ENCODE data around the gene TECPR1.

Gene TECPR1

DNA sequence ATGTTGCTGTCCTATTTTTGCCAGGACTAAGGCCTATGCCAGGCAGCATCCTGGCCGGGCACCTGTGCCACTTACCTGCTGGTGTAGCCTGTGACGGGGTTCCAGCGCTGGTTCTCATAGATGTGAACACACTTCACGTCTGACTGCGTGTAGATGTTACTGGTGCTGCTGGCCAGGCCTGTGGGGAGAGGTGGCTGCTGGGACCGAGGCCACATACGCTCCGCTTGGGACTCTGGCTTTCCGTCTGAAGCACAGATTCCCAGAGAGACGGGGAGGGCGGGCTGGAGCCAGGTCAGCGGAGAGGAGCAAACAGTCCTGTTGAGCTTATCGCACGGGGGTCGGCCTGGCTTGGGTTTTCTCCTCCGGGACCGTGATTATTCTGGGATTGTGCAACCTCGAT lies 24.1 kb downstream of the TECPR1 start:
- Histone ChIP-seq H3K36me3 (replicated peaks in 1 of 2; ENCODE audit: control insufficient read depth in 2 of 2, insufficient read depth in 2 of 2, low read length in 2 of 2) (peaks cover 10 to 15% of the 10 kb centered on the region in 2 donors), H3K9me3 (replicated peaks in 1 of 2; ENCODE audit: control insufficient read depth in 2 of 2, insufficient read depth in 1 of 2, low read depth in 1 of 2, low read length in 2 of 2) (no peaks in the 10 kb centered on the region), H3K4me1 (ENCODE audit: control insufficient read depth in 2 of 2, insufficient read depth in 1 of 2, low read depth in 1 of 2, low read length in 2 of 2) (no peaks in the 10 kb centered on the region), H4K91ac (ENCODE audit: low read depth, low read length, poor library complexity) (no peak overlapping the region), H3K9ac (ENCODE audit: low read depth, low read length, poor library complexity) (no peak overlapping the region), H2AK5ac (ENCODE audit: low read depth, low read length) (no peak overlapping the region), H3K14ac (ENCODE audit: low read length) (no peak overlapping the region), H3K27ac (replicated peaks; ENCODE audit: low read length) (no peak overlapping the region), H3K27me3 (ENCODE audit: control insufficient read depth in 3 of 3, insufficient read depth in 3 of 3, low read depth in 1 of 3, low read length in 3 of 3) (no peaks in the 10 kb centered on the region), H3K4me3 (ENCODE audit: low read length in 2 of 2) (no peak overlapping the region), H2BK15ac (ENCODE audit: low read length) (no peak overlapping the region), H3K4me2 (ENCODE audit: insufficient read depth, low read length, poor library complexity, severe bottlenecking) (no peak overlapping the region), H2AFZ (ENCODE audit: low read length) (no peak overlapping the region), H3K79me1 (ENCODE audit: low read depth, low read length) (peaks cover 4% of the 10 kb centered on the region), H3K23ac (ENCODE audit: low read depth, low read length, poor library complexity) (peak overlapping the region; percentile 75), H2BK12ac (ENCODE audit: low read length) (no peak overlapping the region), H4K8ac (ENCODE audit: low read depth, low read length) (no peak overlapping the region), H2BK5ac (ENCODE audit: low read length) (no peak overlapping the region), H2BK120ac (ENCODE audit: low read depth, low read length) (no peak overlapping the region), H3K18ac (ENCODE audit: low read length) (no peak overlapping the region), H3K4ac (ENCODE audit: low read length) (no peak overlapping the region)
- no CpG with 5 or more reads among the region's 18 CpGs for WGBS, 2 donors (ENCODE audit: extremely low coverage in 2 of 2, insufficient read length in 2 of 2, insufficient replicate concordance in 1 of 2)
- no peak for DNase-seq (ENCODE audit: low spot score)

DNA sequence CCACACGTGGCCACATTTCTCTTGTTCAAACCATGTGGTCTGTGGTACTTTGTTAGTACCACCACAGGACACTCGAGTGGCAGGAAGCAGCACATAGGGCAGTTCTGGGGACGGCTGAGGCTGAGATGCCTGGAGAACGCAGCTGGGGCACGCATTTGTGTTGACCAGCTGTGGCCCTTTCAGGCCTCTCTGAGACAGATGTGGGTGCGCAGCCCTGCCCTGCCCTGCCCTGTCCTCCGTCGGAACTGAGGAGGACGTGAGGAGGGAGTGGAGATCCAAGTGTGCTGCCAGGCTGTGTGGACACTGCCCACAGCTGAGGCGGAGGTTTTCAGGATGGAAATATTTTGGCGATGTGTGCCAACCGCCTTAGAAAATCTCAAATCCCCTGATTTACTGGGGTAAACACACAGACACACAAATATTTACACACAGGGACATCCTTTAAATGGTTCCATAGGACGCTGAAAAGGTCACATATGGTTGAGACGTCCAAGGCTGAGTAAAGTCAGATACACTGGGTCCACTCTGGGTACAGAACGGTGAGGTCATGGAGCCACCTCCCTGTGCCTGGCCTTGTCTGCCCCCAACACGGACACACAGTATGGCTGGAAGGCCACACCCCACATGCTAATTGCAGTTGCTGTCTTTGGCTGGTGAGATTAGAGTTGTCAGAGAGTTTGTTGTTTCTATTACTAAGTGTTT lies 26.0 kb downstream of the TECPR1 start:
- H3K27ac ChIP-seq (replicated peaks; ENCODE audit: low read length) = no peak overlapping the region
- no peak overlapping the region for H3K4me2 ChIP-seq (ENCODE audit: insufficient read depth, low read length, poor library complexity, severe bottlenecking)
- peaks cover 11 to 23% of the 10 kb centered on the region in 2 donors for H3K36me3 ChIP-seq (replicated peaks in 1 of 2; ENCODE audit: control insufficient read depth in 2 of 2, insufficient read depth in 2 of 2, low read length in 2 of 2)
- WGBS, 2 donors (ENCODE audit: extremely low coverage in 2 of 2, insufficient read length in 2 of 2, insufficient replicate concordance in 1 of 2) = no CpG with 5 or more reads among the region's 16 CpGs
- H3K4me1 ChIP-seq (ENCODE audit: control insufficient read depth in 2 of 2, insufficient read depth in 1 of 2, low read depth in 1 of 2, low read length in 2 of 2) = no peaks in the 10 kb centered on the region
- H2BK12ac ChIP-seq (ENCODE audit: low read length) = no peak overlapping the region
- H3K23ac ChIP-seq (ENCODE audit: low read depth, low read length, poor library complexity) = peak overlapping the region; percentile 68
- no peak overlapping the region for H4K91ac ChIP-seq (ENCODE audit: low read depth, low read length, poor library complexity)
- no peak overlapping the region for H4K8ac ChIP-seq (ENCODE audit: low read depth, low read length)
- no peak for DNase-seq (ENCODE audit: low spot score)
- H3K27me3 ChIP-seq (ENCODE audit: control insufficient read depth in 3 of 3, insufficient read depth in 3 of 3, low read depth in 1 of 3, low read length in 3 of 3) = no peaks in the 10 kb centered on the region
- H2BK5ac ChIP-seq (ENCODE audit: low read length) = no peak overlapping the region
- no peak overlapping the region for H2BK120ac ChIP-seq (ENCODE audit: low read depth, low read length)
- H2AFZ ChIP-seq (ENCODE audit: low read length) = no peak overlapping the region
- no peak overlapping the region for H3K9ac ChIP-seq (ENCODE audit: low read depth, low read length, poor library complexity)
- no peak overlapping the region for H3K4me3 ChIP-seq (ENCODE audit: low read length in 2 of 2)
- H2AK5ac ChIP-seq (ENCODE audit: low read depth, low read length) = no peak overlapping the region
- no peak overlapping the region for H3K14ac ChIP-seq (ENCODE audit: low read length)
- no peak overlapping the region for H2BK15ac ChIP-seq (ENCODE audit: low read length)
- no peaks in the 10 kb centered on the region for H3K9me3 ChIP-seq (replicated peaks in 1 of 2; ENCODE audit: control insufficient read depth in 2 of 2, insufficient read depth in 1 of 2, low read depth in 1 of 2, low read length in 2 of 2)
- peaks cover 4% of the 10 kb centered on the region for H3K79me1 ChIP-seq (ENCODE audit: low read depth, low read length)
- no peak overlapping the region for H3K4ac ChIP-seq (ENCODE audit: low read length)
- H3K18ac ChIP-seq (ENCODE audit: low read length) = peak overlapping the region; percentile 52

DNA sequence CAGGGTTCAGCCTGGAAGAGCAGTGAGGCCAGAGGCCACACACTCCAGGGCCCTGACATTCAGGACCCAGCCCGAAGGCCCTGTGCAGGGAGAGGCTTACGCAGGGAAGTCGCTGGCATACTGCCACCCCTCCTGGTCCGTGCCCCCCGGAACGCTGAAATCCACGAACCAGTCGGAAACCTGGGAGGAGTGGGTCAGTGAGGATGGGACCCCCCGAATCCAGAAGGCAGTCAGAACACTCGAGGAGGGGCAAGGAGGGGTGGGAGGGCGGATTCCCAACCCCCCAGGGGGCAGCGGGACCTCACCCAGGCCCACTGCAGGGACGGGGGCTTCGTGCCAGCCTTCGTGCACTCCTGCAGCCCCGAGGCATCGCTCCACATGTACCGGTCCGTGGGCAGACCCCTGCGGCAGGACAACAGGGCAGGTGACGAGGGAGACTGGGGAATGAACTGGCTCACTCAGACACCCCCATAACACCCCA lies 27.3 kb downstream of the TECPR1 start:
- no peak overlapping the region for H3K9ac ChIP-seq (ENCODE audit: low read depth, low read length, poor library complexity)
- H3K27ac ChIP-seq (replicated peaks; ENCODE audit: low read length) = no peak overlapping the region
- peak overlapping the region; percentile 48 for H3K18ac ChIP-seq (ENCODE audit: low read length)
- H4K8ac ChIP-seq (ENCODE audit: low read depth, low read length) = no peak overlapping the region
- H3K79me1 ChIP-seq (ENCODE audit: low read depth, low read length) = peaks cover 4% of the 10 kb centered on the region
- H3K36me3 ChIP-seq (replicated peaks in 1 of 2; ENCODE audit: control insufficient read depth in 2 of 2, insufficient read depth in 2 of 2, low read length in 2 of 2) = peaks cover 11 to 23% of the 10 kb centered on the region in 2 donors
- no peak for DNase-seq (ENCODE audit: low spot score)
- H2AK5ac ChIP-seq (ENCODE audit: low read depth, low read length) = no peak overlapping the region
- no peaks in the 10 kb centered on the region for H3K4me1 ChIP-seq (ENCODE audit: control insufficient read depth in 2 of 2, insufficient read depth in 1 of 2, low read depth in 1 of 2, low read length in 2 of 2)
- peak overlapping the region; percentile 24 for H2BK5ac ChIP-seq (ENCODE audit: low read length)
- H2AFZ ChIP-seq (ENCODE audit: low read length) = no peak overlapping the region
- no peak overlapping the region for H3K4me3 ChIP-seq (ENCODE audit: low read length in 2 of 2)
- no peak overlapping the region for H3K4me2 ChIP-seq (ENCODE audit: insufficient read depth, low read length, poor library complexity, severe bottlenecking)
- H2BK120ac ChIP-seq (ENCODE audit: low read depth, low read length) = no peak overlapping the region
- no peaks in the 10 kb centered on the region for H3K27me3 ChIP-seq (ENCODE audit: control insufficient read depth in 3 of 3, insufficient read depth in 3 of 3, low read depth in 1 of 3, low read length in 3 of 3)
- H3K14ac ChIP-seq (ENCODE audit: low read length) = peak overlapping the region; percentile 21
- no CpG with 5 or more reads among the region's 21 CpGs for WGBS, 2 donors (ENCODE audit: extremely low coverage in 2 of 2, insufficient read length in 2 of 2, insufficient replicate concordance in 1 of 2)
- no peaks in the 10 kb centered on the region for H3K9me3 ChIP-seq (replicated peaks in 1 of 2; ENCODE audit: control insufficient read depth in 2 of 2, insufficient read depth in 1 of 2, low read depth in 1 of 2, low read length in 2 of 2)
- no peak overlapping the region for H4K91ac ChIP-seq (ENCODE audit: low read depth, low read length, poor library complexity)
- H3K23ac ChIP-seq (ENCODE audit: low read depth, low read length, poor library complexity) = peak overlapping the region; percentile 34
- no peak overlapping the region for H2BK15ac ChIP-seq (ENCODE audit: low read length)
- H2BK12ac ChIP-seq (ENCODE audit: low read length) = no peak overlapping the region
- H3K4ac ChIP-seq (ENCODE audit: low read length) = no peak overlapping the region

DNA sequence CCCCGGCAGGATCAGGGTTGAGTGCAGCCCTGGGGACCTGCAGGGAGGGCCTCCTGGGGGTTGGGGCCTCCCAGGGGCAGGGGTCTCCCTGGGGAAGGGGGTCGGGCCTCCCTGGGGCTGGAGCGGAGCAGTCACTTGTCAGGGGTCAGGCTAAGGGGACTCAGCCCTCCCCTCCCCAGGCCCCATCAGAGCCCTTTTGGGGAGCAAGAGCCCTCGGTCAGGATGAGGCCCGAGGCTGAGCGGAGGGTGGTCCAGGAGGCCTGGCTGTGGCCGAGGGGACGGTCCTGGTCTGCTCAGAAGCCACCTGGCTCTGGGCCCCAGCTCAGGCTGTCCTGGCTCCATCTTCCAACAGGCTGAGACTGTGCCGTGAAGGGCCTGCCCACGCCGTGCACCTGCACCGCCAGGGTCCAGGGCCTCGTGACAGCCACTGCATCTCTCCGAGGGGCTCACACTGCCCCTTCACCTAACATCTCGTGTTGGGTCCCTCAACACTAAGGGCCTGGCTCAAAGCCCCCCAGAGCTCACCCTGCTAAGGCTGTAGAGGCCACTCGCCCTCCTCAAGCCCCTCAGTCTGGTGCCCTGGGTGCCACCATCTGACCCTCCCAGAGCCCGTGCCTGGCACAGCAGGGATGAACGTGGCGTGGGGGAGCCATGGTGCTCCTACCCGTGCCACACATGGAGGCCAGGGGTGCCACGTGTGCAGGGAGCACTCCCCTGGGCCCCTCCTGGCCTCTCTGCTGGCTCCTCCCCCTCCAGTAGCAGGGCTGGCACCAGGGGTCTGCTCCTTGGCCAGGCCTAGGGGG lies 27.9 kb downstream of the TECPR1 start:
- H3K4ac ChIP-seq (ENCODE audit: low read length) = no peak overlapping the region
- H3K18ac ChIP-seq (ENCODE audit: low read length) = peak overlapping the region; percentile 48
- H2BK12ac ChIP-seq (ENCODE audit: low read length) = no peak overlapping the region
- H4K8ac ChIP-seq (ENCODE audit: low read depth, low read length) = no peak overlapping the region
- no peak overlapping the region for H2BK120ac ChIP-seq (ENCODE audit: low read depth, low read length)
- peak overlapping the region; percentile 24 for H2BK5ac ChIP-seq (ENCODE audit: low read length)
- no peak for DNase-seq (ENCODE audit: low spot score)
- H3K79me1 ChIP-seq (ENCODE audit: low read depth, low read length) = peaks cover 4% of the 10 kb centered on the region
- H4K91ac ChIP-seq (ENCODE audit: low read depth, low read length, poor library complexity) = no peak overlapping the region
- no peak overlapping the region for H3K4me2 ChIP-seq (ENCODE audit: insufficient read depth, low read length, poor library complexity, severe bottlenecking)
- no peak overlapping the region for H3K27ac ChIP-seq (replicated peaks; ENCODE audit: low read length)
- WGBS, 2 donors (ENCODE audit: extremely low coverage in 2 of 2, insufficient read length in 2 of 2, insufficient replicate concordance in 1 of 2) = no CpG with 5 or more reads among the region's 21 CpGs
- no peaks in the 10 kb centered on the region for H3K27me3 ChIP-seq (ENCODE audit: control insufficient read depth in 3 of 3, insufficient read depth in 3 of 3, low read depth in 1 of 3, low read length in 3 of 3)
- H3K9me3 ChIP-seq (replicated peaks in 1 of 2; ENCODE audit: control insufficient read depth in 2 of 2, insufficient read depth in 1 of 2, low read depth in 1 of 2, low read length in 2 of 2) = no peaks in the 10 kb centered on the region
- no peak overlapping the region for H3K4me3 ChIP-seq (ENCODE audit: low read length in 2 of 2)
- H3K9ac ChIP-seq (ENCODE audit: low read depth, low read length, poor library complexity) = no peak overlapping the region
- H3K4me1 ChIP-seq (ENCODE audit: control insufficient read depth in 2 of 2, insufficient read depth in 1 of 2, low read depth in 1 of 2, low read length in 2 of 2) = no peaks in the 10 kb centered on the region
- no peak overlapping the region for H2BK15ac ChIP-seq (ENCODE audit: low read length)
- H3K14ac ChIP-seq (ENCODE audit: low read length) = peak overlapping the region; percentile 21
- peak overlapping the region; percentile 28 for H2AK5ac ChIP-seq (ENCODE audit: low read depth, low read length)
- peak overlapping the region; percentile 34 for H3K23ac ChIP-seq (ENCODE audit: low read depth, low read length, poor library complexity)
- H3K36me3 ChIP-seq (replicated peaks in 1 of 2; ENCODE audit: control insufficient read depth in 2 of 2, insufficient read depth in 2 of 2, low read length in 2 of 2) = peaks cover 11 to 23% of the 10 kb centered on the region in 2 donors
- H2AFZ ChIP-seq (ENCODE audit: low read length) = no peak overlapping the region

Measured in neuronal stem cell (in vitro differentiated cells).